Measurements from ENCODE around the gene TTC28. TPM values are rescaled to one million over a fixed set of nuclear protein-coding genes. Genes with fewer than 3 reads are reported as not detected.
"Not testable (repeated sequence)": the region's sequence is repeated elsewhere in the genome, so short reads cannot be mapped to it uniquely, and the experiment has no call there.

TTC28 gene
- total RNA-seq, 2 experiments from 2014 or later: 1.2 to 3.6 TPM

DNA sequence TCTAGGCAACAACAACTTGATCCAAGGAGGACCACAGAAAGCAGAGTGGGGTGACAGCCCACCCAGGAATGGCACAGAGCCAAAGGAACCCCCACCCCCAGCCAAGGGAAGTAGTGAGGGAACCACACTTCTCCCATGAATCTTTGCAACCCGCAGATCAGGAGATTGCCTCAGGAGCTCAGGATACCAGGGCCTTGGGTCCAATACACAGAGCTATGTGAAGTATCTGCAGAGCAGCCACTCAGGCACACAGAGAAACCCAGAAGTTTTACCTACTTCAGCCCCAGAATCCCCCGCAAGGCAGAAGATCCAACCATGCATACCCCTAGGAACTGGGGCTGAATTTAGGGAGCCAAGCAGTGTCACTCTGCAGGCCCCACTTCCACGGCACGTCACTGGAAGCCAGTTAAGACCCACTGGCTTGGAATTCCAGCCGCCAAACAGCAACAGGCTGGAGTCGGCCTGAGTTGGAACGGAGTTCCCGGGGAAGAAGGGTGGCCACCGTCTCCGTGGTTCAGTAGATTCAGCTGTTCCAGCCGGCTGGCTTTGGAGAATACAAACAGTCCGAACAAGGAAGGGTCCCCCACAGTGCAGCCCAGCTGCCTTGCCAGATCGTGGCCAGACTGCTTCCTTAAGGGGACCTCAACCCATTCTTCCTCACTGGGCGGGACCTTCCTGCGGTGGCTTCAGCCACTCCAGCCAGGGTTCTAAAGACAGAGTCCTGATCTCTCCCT lies 174.1 kb downstream of the TTC28 start:
- no peak overlapping the region for H3K4me3 Mint-ChIP-seq
- H3K36me3 Mint-ChIP-seq: no peaks in the 10 kb centered on the region
- DNase-seq (no peak), ATAC-seq (no peak)
- peaks cover 26% of the 10 kb centered on the region for H3K27me3 Mint-ChIP-seq
- no peak overlapping the region for H3K27ac Mint-ChIP-seq
- no peaks in the 10 kb centered on the region for H3K4me1 Mint-ChIP-seq
- peaks cover 4% of the 10 kb centered on the region for H3K9me3 Mint-ChIP-seq (ENCODE audit: low read depth)
- CTCF ChIA-PET: interaction anchor here (1.0 kb wide), 1 partner anchor 8 kb away, joined by 4 read pairs; no protein-coding TSS in a partner anchor

GRCh38 chr22:28500006-28500405 lies 179.6 kb downstream of the TTC28 start:
- Mint-ChIP-seq H3K36me3 (no peaks in the 10 kb centered on the region), H3K27ac (no peak overlapping the region), H3K4me1 (no peaks in the 10 kb centered on the region), H3K9me3 (ENCODE audit: low read depth) (no peaks in the 10 kb centered on the region), H3K4me3 (no peak overlapping the region), H3K27me3 (peaks cover 45% of the 10 kb centered on the region)
- CTCF ChIA-PET: no interaction called here
- DNase-seq (no peak), ATAC-seq (no peak)

DNA sequence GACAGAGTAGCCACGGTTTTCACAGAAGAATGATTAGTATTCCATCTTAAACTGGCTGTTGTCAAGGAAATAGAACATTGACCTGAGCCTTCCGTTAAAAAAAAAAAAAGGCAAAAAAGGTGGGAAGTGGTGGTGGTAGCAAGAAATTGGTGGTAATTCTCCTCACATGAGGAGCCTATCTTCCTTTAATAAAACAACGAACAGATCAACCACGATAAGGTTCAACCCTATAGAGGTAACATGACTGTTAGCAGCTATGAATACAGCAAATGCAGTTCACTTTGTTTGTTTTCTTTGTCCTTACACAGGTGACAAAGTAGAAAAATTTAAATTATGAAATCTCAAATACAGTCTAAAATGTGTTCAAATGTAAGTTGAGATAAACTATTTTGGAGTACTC lies 181.6 kb downstream of the TTC28 start:
- ATAC-seq (no peak), DNase-seq (no peak)
- CTCF ChIA-PET: no interaction called here
- H3K4me1 Mint-ChIP-seq: no peaks in the 10 kb centered on the region
- H3K27me3 Mint-ChIP-seq: peaks cover 61% of the 10 kb centered on the region
- H3K9me3 Mint-ChIP-seq (ENCODE audit: low read depth): no peaks in the 10 kb centered on the region
- H3K4me3 Mint-ChIP-seq: no peak overlapping the region
- no peak overlapping the region for H3K27ac Mint-ChIP-seq
- no peaks in the 10 kb centered on the region for H3K36me3 Mint-ChIP-seq

GRCh38 chr22:28497188-28497587 lies 182.5 kb downstream of the TTC28 start:
- CTCF ChIA-PET: no interaction called here
- Mint-ChIP-seq H3K4me1 (no peaks in the 10 kb centered on the region), H3K27me3 (peaks cover 61% of the 10 kb centered on the region), H3K4me3 (no peak overlapping the region), H3K27ac (no peak overlapping the region), H3K9me3 (ENCODE audit: low read depth) (no peaks in the 10 kb centered on the region), H3K36me3 (no peaks in the 10 kb centered on the region)
- DNase-seq (no peak), ATAC-seq (no peak)

- peaks cover 45% of the 10 kb centered on the region for H3K27me3 Mint-ChIP-seq
- H3K27ac Mint-ChIP-seq; H3K4me1 Mint-ChIP-seq; H3K9me3 Mint-ChIP-seq (ENCODE audit: low read depth); ATAC-seq; H3K4me3 Mint-ChIP-seq; CTCF ChIA-PET; DNase-seq; H3K36me3 Mint-ChIP-seq: not testable (repeated sequence)
These were observed 188.4 kb downstream of the TTC28 start for GRCh38 chr22:28491289-28491688.

- no peak overlapping the region for H3K4me3 Mint-ChIP-seq
- H3K36me3 Mint-ChIP-seq: no peaks in the 10 kb centered on the region
- no peaks in the 10 kb centered on the region for H3K4me1 Mint-ChIP-seq
- H3K9me3 Mint-ChIP-seq (ENCODE audit: low read depth): no peaks in the 10 kb centered on the region
- no peak overlapping the region for H3K27ac Mint-ChIP-seq
- ATAC-seq (no peak), DNase-seq (no peak)
- peaks cover 36% of the 10 kb centered on the region for H3K27me3 Mint-ChIP-seq
- CTCF ChIA-PET: no interaction called here
These were observed 190.8 kb downstream of the TTC28 start for GRCh38 chr22:28488825-28489224.

DNA sequence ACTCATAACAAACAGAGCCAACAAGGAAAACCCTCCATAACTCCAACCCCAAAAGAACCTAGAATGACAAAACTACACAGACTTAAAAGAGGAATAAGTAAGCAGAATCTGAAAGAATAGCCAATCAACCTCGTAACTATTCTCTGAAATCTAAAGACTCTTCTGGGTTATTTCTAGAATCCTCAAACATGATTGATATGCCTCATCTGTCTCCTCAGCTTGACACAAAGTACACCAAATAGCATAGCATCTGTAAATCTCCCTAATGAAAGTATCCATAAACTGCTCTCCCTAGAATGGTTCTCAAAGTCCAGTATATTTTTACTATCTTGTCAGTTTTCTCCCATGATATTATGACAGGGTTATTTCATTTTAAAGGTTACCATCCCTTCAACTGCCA lies 195.0 kb downstream of the TTC28 start:
- CTCF ChIA-PET: no interaction called here
- no peak for DNase-seq

DNA sequence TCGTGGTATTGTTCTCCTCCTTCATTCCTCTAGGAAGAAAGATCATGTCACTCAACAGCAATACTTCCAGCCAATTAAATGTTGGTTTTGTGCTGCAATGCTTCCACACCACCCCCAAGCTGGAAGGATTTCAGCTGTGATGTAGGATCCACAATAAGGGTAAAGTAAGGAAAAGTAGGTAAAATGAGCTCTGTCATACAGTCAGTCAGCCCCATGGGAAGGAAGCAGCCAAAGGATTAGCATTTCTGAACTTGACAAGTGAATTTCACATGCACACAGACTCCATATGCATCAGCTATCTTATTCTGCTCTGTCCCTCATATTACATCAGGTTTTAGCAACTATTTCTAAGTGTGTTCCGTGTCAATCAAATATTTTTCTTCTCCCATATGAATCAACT lies 197.9 kb downstream of the TTC28 start:
- peaks cover 33% of the 10 kb centered on the region for H3K27me3 Mint-ChIP-seq
- no peaks in the 10 kb centered on the region for H3K4me1 Mint-ChIP-seq
- no peaks in the 10 kb centered on the region for H3K36me3 Mint-ChIP-seq
- H3K27ac Mint-ChIP-seq: no peak overlapping the region
- CTCF ChIA-PET: no interaction called here
- DNase-seq (no peak), ATAC-seq (no peak)
- H3K4me3 Mint-ChIP-seq: no peak overlapping the region
- H3K9me3 Mint-ChIP-seq (ENCODE audit: low read depth): no peaks in the 10 kb centered on the region

More for the DNA sequence above, 195.0 kb downstream of the TTC28 start:
- Mint-ChIP-seq H3K4me3 (no peak overlapping the region), H3K27ac (no peak overlapping the region), H3K36me3 (no peaks in the 10 kb centered on the region), H3K27me3 (peaks cover 34% of the 10 kb centered on the region), H3K9me3 (ENCODE audit: low read depth) (no peaks in the 10 kb centered on the region), H3K4me1 (no peaks in the 10 kb centered on the region)
- ATAC-seq: no peak

GRCh38 chr22:28480000-28480715 lies 199.5 kb downstream of the TTC28 start:
- Mint-ChIP-seq H3K27me3 (peaks cover 29% of the 10 kb centered on the region), H3K4me1 (no peaks in the 10 kb centered on the region), H3K9me3 (ENCODE audit: low read depth) (no peaks in the 10 kb centered on the region), H3K36me3 (no peaks in the 10 kb centered on the region), H3K27ac (no peak overlapping the region), H3K4me3 (no peak overlapping the region)
- no peak for ATAC-seq
- DNase-seq: no peak
- CTCF ChIA-PET: no interaction called here

- DNase-seq: no peak
- H3K27me3 Mint-ChIP-seq: peaks cover 34% of the 10 kb centered on the region
- CTCF ChIA-PET: no interaction called here
- no peaks in the 10 kb centered on the region for H3K36me3 Mint-ChIP-seq
- no peak for ATAC-seq
- H3K9me3 Mint-ChIP-seq (ENCODE audit: low read depth): no peaks in the 10 kb centered on the region
- no peak overlapping the region for H3K4me3 Mint-ChIP-seq
- H3K27ac Mint-ChIP-seq: no peak overlapping the region
- H3K4me1 Mint-ChIP-seq: no peaks in the 10 kb centered on the region
These were observed 201.1 kb downstream of the TTC28 start for GRCh38 chr22:28478564-28478963.

GRCh38 chr22:28477556-28477955 lies 202.1 kb downstream of the TTC28 start:
- Mint-ChIP-seq H3K36me3 (no peaks in the 10 kb centered on the region), H3K9me3 (ENCODE audit: low read depth) (no peaks in the 10 kb centered on the region), H3K4me1 (no peaks in the 10 kb centered on the region), H3K27me3 (peaks cover 35% of the 10 kb centered on the region), H3K27ac (no peak overlapping the region), H3K4me3 (no peak overlapping the region)
- CTCF ChIA-PET: no interaction called here
- no peak for ATAC-seq
- DNase-seq: no peak

DNA sequence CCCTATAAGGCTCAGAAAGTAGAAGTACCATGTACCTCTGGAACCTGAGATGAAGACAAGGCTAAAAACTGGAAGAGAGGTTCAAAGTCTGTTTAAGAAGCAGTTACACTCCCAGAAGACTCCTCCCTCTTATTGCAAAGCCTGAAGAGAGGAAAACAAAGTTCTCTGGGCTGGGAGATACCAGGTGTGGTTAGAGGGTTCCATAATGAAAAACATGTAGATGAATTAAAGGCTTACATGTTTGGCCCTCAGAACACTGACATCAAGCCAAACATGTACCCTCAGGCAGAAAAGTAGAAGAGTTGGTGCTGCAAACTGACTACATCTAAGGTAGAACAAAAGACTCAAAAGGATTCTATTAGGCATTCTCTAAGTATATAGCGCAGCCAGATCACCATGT lies 205.3 kb downstream of the TTC28 start:
- H3K27ac Mint-ChIP-seq: no peak overlapping the region
- ATAC-seq (no peak), DNase-seq (no peak)
- CTCF ChIA-PET: no interaction called here
- H3K4me3 Mint-ChIP-seq: no peak overlapping the region
- no peaks in the 10 kb centered on the region for H3K9me3 Mint-ChIP-seq (ENCODE audit: low read depth)
- peaks cover 49% of the 10 kb centered on the region for H3K27me3 Mint-ChIP-seq
- no peaks in the 10 kb centered on the region for H3K4me1 Mint-ChIP-seq
- no peaks in the 10 kb centered on the region for H3K36me3 Mint-ChIP-seq

GRCh38 chr22:28473258-28473657 lies 206.4 kb downstream of the TTC28 start:
- Mint-ChIP-seq H3K27ac (no peak overlapping the region), H3K4me1 (no peaks in the 10 kb centered on the region), H3K27me3 (peaks cover 48% of the 10 kb centered on the region), H3K9me3 (ENCODE audit: low read depth) (no peaks in the 10 kb centered on the region), H3K4me3 (no peak overlapping the region), H3K36me3 (no peaks in the 10 kb centered on the region)
- no peak for DNase-seq
- ATAC-seq: no peak
- CTCF ChIA-PET: no interaction called here

GRCh38 chr22:28467055-28467454 lies 212.6 kb downstream of the TTC28 start:
- H3K36me3 Mint-ChIP-seq; H3K27ac Mint-ChIP-seq; H3K4me1 Mint-ChIP-seq; H3K9me3 Mint-ChIP-seq (ENCODE audit: low read depth); DNase-seq; ATAC-seq; CTCF ChIA-PET; H3K4me3 Mint-ChIP-seq: not testable (repeated sequence)
- peaks cover 31% of the 10 kb centered on the region for H3K27me3 Mint-ChIP-seq

All from activated CD8-positive, alpha-beta memory T cell treated with anti-CD3 and anti-CD28 coated beads, Interleukin-2, amount 10 ng/mL, durations not matched to agents 7 days and 5 days (primary cell).